IMR-90 (cell line): ENCODE results near the gene MMD2. TPM values are rescaled to one million over a fixed set of nuclear protein-coding genes. Genes with fewer than 3 reads are reported as not detected.

Experiments used
- ATAC-seq: fragments of 200-7000 bp; cut with Tn5 transposase; 2 replicates; pipeline ENCODE4 v1.9.1; 2020; ENCODE audit warnings: low read depth, mild to moderate bottlenecking, moderate library complexity
- BruUV-seq: library from RNA; stranded (reverse); fragments of 400-500 nt; replicated peaks from 2 replicates; lab custom pipeline; 2021; lab: Mats Ljungman, UMichigan
- CTCF ChIA-PET: fragments of 300-600 bp; formaldehyde crosslinking; extraction: SDS; loops from one replicate; lab custom pipeline; 2021; ENCODE audit warnings: antibody characterized with exemption; lab: Yijun Ruan, JAX
- POLR2A ChIA-PET: fragments of 300-600 bp; sonication (Branson Sonifier 250); formaldehyde crosslinking; loops from one replicate; lab custom pipeline; 2022; ENCODE audit warnings: antibody characterized with exemption; ENCODE audit not compliant: unreplicated experiment; lab: Charles Lee
- DNase-seq: peaks from one replicate; pipeline ENCODE4 v3.0.0; 2013
- H2AFZ ChIP-seq: replicated peaks from 2 replicates; pipeline ENCODE3; 2013; ENCODE audit warnings: low read length, mild to moderate bottlenecking; ENCODE audit not compliant: poor library complexity
- H2AK5ac ChIP-seq: 2 replicates; pipeline ENCODE4 v1.6.1; 2013; ENCODE audit warnings: low read depth, low read length, inconsistent platforms
- H2AK9ac ChIP-seq: replicated peaks from 2 replicates; pipeline ENCODE3; 2013; ENCODE audit warnings: mild to moderate bottlenecking, low read depth, low read length, moderate library complexity; ENCODE audit not compliant: poor library complexity
- H2BK120ac ChIP-seq: 2 replicates; pipeline ENCODE4 v1.6.1; 2013; ENCODE audit warnings: low read depth, low read length, inconsistent platforms
- H2BK15ac ChIP-seq: 3 replicates; pipeline ENCODE4 v1.6.1; 2013; ENCODE audit warnings: low read depth, low read length, inconsistent platforms
- H2BK20ac ChIP-seq: 2 replicates; pipeline ENCODE4 v1.6.1; 2013; ENCODE audit warnings: low read depth, mild to moderate bottlenecking, inconsistent platforms, low read length, moderate library complexity
- H2BK5ac ChIP-seq: 2 replicates; pipeline ENCODE4 v1.6.1; 2013; ENCODE audit warnings: mild to moderate bottlenecking, low read depth, low read length, inconsistent platforms; ENCODE audit not compliant: poor library complexity, severe bottlenecking
- H3K14ac ChIP-seq: replicated peaks from 2 replicates; pipeline ENCODE4 v1.6.1; 2013; ENCODE audit warnings: low read depth, low read length, inconsistent platforms
- H3K18ac ChIP-seq: 2 replicates; pipeline ENCODE4 v1.6.1; 2013; ENCODE audit warnings: low read depth, low read length, control low read depth
- H3K23ac ChIP-seq: 2 replicates; pipeline ENCODE4 v1.6.1; 2013; ENCODE audit warnings: low read depth, low read length, inconsistent platforms
- H3K27ac ChIP-seq: 2 replicates; pipeline ENCODE4 v1.5.1; 2013; ENCODE audit warnings: mild to moderate bottlenecking, control low read depth, low read length; ENCODE audit not compliant: insufficient read depth
- H3K27me3 ChIP-seq: 2 replicates; pipeline ENCODE4 v1.6.1; 2013; ENCODE audit warnings: low read length; ENCODE audit not compliant: control insufficient read depth, insufficient read depth
- H3K36me3 ChIP-seq: 2 replicates; pipeline ENCODE4 v1.6.1; 2013; ENCODE audit warnings: low read length, mixed read lengths; ENCODE audit not compliant: control insufficient read depth, insufficient read depth
- H3K4ac ChIP-seq: 2 replicates; pipeline ENCODE4 v1.6.1; 2013; ENCODE audit warnings: low read depth, low read length, inconsistent platforms
- H3K4me1 ChIP-seq: 2 replicates; pipeline ENCODE4 v1.6.1; 2013; ENCODE audit warnings: low read length, mixed read lengths; ENCODE audit not compliant: control insufficient read depth, insufficient read depth
- H3K4me2 ChIP-seq: 2 replicates; pipeline ENCODE4 v1.6.1; 2013; ENCODE audit warnings: low read depth, mild to moderate bottlenecking, control low read depth, low read length, moderate library complexity
- H3K4me3 ChIP-seq: 2 replicates; pipeline ENCODE4 v1.5.1; 2013; ENCODE audit warnings: low read depth, mild to moderate bottlenecking, control low read depth, low read length, moderate library complexity; ENCODE audit not compliant: insufficient read depth
- H3K56ac ChIP-seq: 2 replicates; pipeline ENCODE4 v1.6.1; 2013; ENCODE audit warnings: low read length, inconsistent platforms; ENCODE audit not compliant: insufficient read depth; ENCODE audit errors: extremely low read depth
- H3K79me1 ChIP-seq, 2 experiments: 2 replicates each; pipeline ENCODE4 v1.6.1; 2013; ENCODE audit warnings: low read length in 2 of 2, inconsistent platforms in 1 of 2, low read depth in 1 of 2
- H3K9ac ChIP-seq: 2 replicates; pipeline ENCODE4 v1.6.1; 2013; ENCODE audit warnings: low read depth, low read length, control low read depth
- H3K9me1 ChIP-seq: 2 replicates; pipeline ENCODE4 v1.6.1; 2013; ENCODE audit warnings: low read length, inconsistent platforms; ENCODE audit not compliant: insufficient read depth
- H3K9me3 ChIP-seq: 2 replicates; pipeline ENCODE4 v1.6.1; 2013; ENCODE audit warnings: low read length; ENCODE audit not compliant: control insufficient read depth, insufficient read depth
- H4K20me1 ChIP-seq: 2 replicates; pipeline ENCODE4 v1.6.1; 2013; ENCODE audit warnings: low read length, inconsistent platforms; ENCODE audit not compliant: insufficient read depth
- H4K5ac ChIP-seq: 2 replicates; pipeline ENCODE4 v1.6.1; 2013; ENCODE audit warnings: mild to moderate bottlenecking, low read depth, low read length, control low read depth
- H4K8ac ChIP-seq, 2 experiments: 2 replicates each; pipeline ENCODE4 v1.6.1; 2013; ENCODE audit warnings: low read depth in 2 of 2, low read length in 2 of 2, control low read depth in 1 of 2, inconsistent platforms in 1 of 2
- H4K91ac ChIP-seq: 2 replicates; pipeline ENCODE4 v1.6.1; 2013; ENCODE audit warnings: low read depth, low read length, inconsistent platforms; ENCODE audit not compliant: insufficient read depth
- CHD1 ChIP-seq: IDR thresholded peaks from 2 replicates; pipeline ENCODE4 v1.6.1; 2012; ENCODE audit warnings: low read depth, low read length, improper control_type of control experiment
- ELK1 ChIP-seq: fragments of 150-350 bp; IDR thresholded peaks from 2 replicates; pipeline ENCODE4 v1.6.1; 2016; ENCODE audit warnings: low read depth, mild to moderate bottlenecking, low read length, moderate library complexity, borderline replicate concordance
- MAZ ChIP-seq: IDR thresholded peaks from 2 replicates; pipeline ENCODE4 v1.6.1; 2012; ENCODE audit warnings: low read depth, mild to moderate bottlenecking, low read length, improper control_type of control experiment, moderate library complexity, borderline replicate concordance
- MXI1 ChIP-seq: IDR thresholded peaks from 2 replicates; pipeline ENCODE4 v1.6.1; 2012; ENCODE audit warnings: low read depth, mild to moderate bottlenecking, low read length, moderate library complexity, borderline replicate concordance
- POLR2A ChIP-seq: IDR thresholded peaks from 2 replicates; pipeline ENCODE4 v1.6.1; 2012; ENCODE audit warnings: mild to moderate bottlenecking, low read depth, low read length
- RAD21 ChIP-seq: IDR thresholded peaks from 2 replicates; pipeline ENCODE4 v1.6.1; 2012; ENCODE audit warnings: low read length, improper control_type of control experiment
- RCOR1 ChIP-seq: IDR thresholded peaks from 2 replicates; pipeline ENCODE4 v1.6.1; 2012; ENCODE audit warnings: mild to moderate bottlenecking, low read length, improper control_type of control experiment; ENCODE audit not compliant: insufficient replicate concordance
- RFX5 ChIP-seq: IDR thresholded peaks from 2 replicates; pipeline ENCODE4 v1.8.0; 2012; ENCODE audit warnings: low read depth, mild to moderate bottlenecking, low read length, moderate library complexity
- USF2 ChIP-seq: fragments of 150-350 bp; IDR thresholded peaks from 2 replicates; pipeline ENCODE4 v1.6.1; 2017; ENCODE audit warnings: mild to moderate bottlenecking, antibody characterized with exemption, low read length, low read depth
- WGBS, 2 experiments: methylation state at CpG; one replicate each; pipeline versions ENCODE4 v1.1.5 to v1.1.7; 2013; ENCODE audit warnings: missing lambda C conversion rate in 2 of 2; ENCODE audit not compliant: insufficient read length in 1 of 2; ENCODE audit errors: extremely low coverage in 2 of 2; 5-methylcytosine and 5-hydroxymethylcytosine counted together
- dilution Hi-C: fragments of 300-500 bp; cut with HindIII; formaldehyde crosslinking; loops from one replicate; pipeline ENCODE4 v1.14.3; 2018; ENCODE audit warnings: low sequenced_read_pairs; ENCODE audit not compliant: unreplicated experiment
- in situ Hi-C: fragments of 300-500 bp; cut with MboI; formaldehyde crosslinking; loops from 3 replicates; pipeline ENCODE4 v1.14.3; 2019; ENCODE audit warnings: low sequenced_read_pairs, inconsistent platforms, mixed read lengths
- intact Hi-C: fragments of 100-400 bp; cut with micrococcal nuclease; formaldehyde crosslinking; loops from 2 replicates; pipeline ENCODE4 v1.10.0; 2022
- polyA plus RNA-seq, 3 experiments: library from polyadenylated mRNA; depleted of rRNA; stranded (reverse); fragments of >200 nt; gene quantifications; 2 replicates each; pipeline ENCODE4 v1.2.3, GENCODE V29; 2012; ENCODE audit warnings: low replicate concordance in 1 of 3
- total RNA-seq: library from RNA; depleted of rRNA; stranded (reverse); fragments of >200 nt; gene quantifications from 2 replicates; pipeline ENCODE4 v1.2.3, GENCODE V29; 2012

Gene MMD2
- total and polyA plus RNA-seq, 2 of the 4 experiments (the other 2 are of a cell fraction), result not detected

GRCh38 chr7:5001003-5001402 lies 42.0 kb upstream of the MMD2 start:
- H2AK5ac ChIP-seq, result no peak overlapping the region
- TF ChIP-seq RCOR1, result no peak
- TF ChIP-seq POLR2A, result no peak
- no peak for TF ChIP-seq USF2
- no peak for TF ChIP-seq RAD21
- no peak for TF ChIP-seq MAZ
- TF ChIP-seq MXI1, result no peak
- TF ChIP-seq RFX5, result no peak
- no peak for TF ChIP-seq ELK1
- no peak for TF ChIP-seq CHD1
- H4K5ac ChIP-seq, result no peak overlapping the region
- no peak overlapping the region for H4K91ac ChIP-seq
- H3K4ac ChIP-seq, result no peak overlapping the region
- no peak overlapping the region for H2BK20ac ChIP-seq
- H3K4me1 ChIP-seq, result no peaks in the 10 kb centered on the region
- H3K9me3 ChIP-seq, result no peaks in the 10 kb centered on the region
- H2BK120ac ChIP-seq, result no peak overlapping the region
- H3K27me3 ChIP-seq, result no peaks in the 10 kb centered on the region
- no peak overlapping the region for H3K9ac ChIP-seq
- ATAC-seq (peak; percentile 35; the same call in 1 of the 2 replicates), DNase-seq (no peak)
- dilution Hi-C loops, result no loop called here
- H3K36me3 ChIP-seq, result peaks cover 36% of the 10 kb centered on the region
- no peaks in the 10 kb centered on the region for H3K9me1 ChIP-seq
- CTCF ChIA-PET, result no interaction called here
- POLR2A ChIA-PET, result no interaction called here
- no CpG with 5 or more reads among the region's 4 CpGs for WGBS, 2 experiments
- no peak overlapping the region for H2BK15ac ChIP-seq
- no peaks in the 10 kb centered on the region for H4K20me1 ChIP-seq
- no peak overlapping the region for H3K27ac ChIP-seq
- H3K14ac ChIP-seq, result no peak overlapping the region
- no peak overlapping the region for H4K8ac ChIP-seq
- H3K4me2 ChIP-seq, result no peak overlapping the region
- no peak overlapping the region for H2BK5ac ChIP-seq
- peaks cover 0 to 6% of the 10 kb centered on the region in 2 experiments; a peak in 3 of 4 replicates for H3K79me1 ChIP-seq
- in situ Hi-C loops, result no loop called here
- H3K18ac ChIP-seq, result no peak overlapping the region
- intact Hi-C loops, result no loop called here
- no peak overlapping the region for H3K23ac ChIP-seq
- H3K56ac ChIP-seq, result no peak overlapping the region
- BruUV-seq, result no TSS peak
- H2AK9ac ChIP-seq, result no peak overlapping the region
- no peak overlapping the region for H3K4me3 ChIP-seq
- H2AFZ ChIP-seq, result no peak overlapping the region
